HG03565 (cell line): Measurements from ENCODE around the gene TRIO.

Experiments used
- ATAC-seq: cut with Tn5 transposase; IDR thresholded peaks from one replicate; pipeline ENCODE4 v1.9.1; 2021; ENCODE audit warnings: mild to moderate bottlenecking, moderate library complexity; ENCODE audit not compliant: unreplicated experiment

The TRIO gene

GRCh38 chr5:14165375-14166106 lies 22.4 kb downstream of the TRIO start:
- ATAC-seq: no peak

GRCh38 chr5:14166437-14166836 lies 23.3 kb downstream of the TRIO start:
- no peak for ATAC-seq

- ATAC-seq: peak; percentile 21
Observed at GRCh38 chr5:14167211-14167845, 24.2 kb downstream of the TRIO start.

- peak; percentile 35 for ATAC-seq
Observed at GRCh38 chr5:14168144-14168792, 25.1 kb downstream of the TRIO start.

GRCh38 chr5:14168793-14169262 lies 25.7 kb downstream of the TRIO start:
- no peak for ATAC-seq

- no peak for ATAC-seq
Observed at GRCh38 chr5:14171046-14171445, 27.9 kb downstream of the TRIO start.

- ATAC-seq: no peak
Observed at GRCh38 chr5:14171621-14172020, 28.5 kb downstream of the TRIO start.

GRCh38 chr5:14172149-14172795 lies 29.1 kb downstream of the TRIO start:
- peak; percentile 46 for ATAC-seq

- peak; percentile 3 for ATAC-seq
Observed at GRCh38 chr5:14173377-14174229, 30.5 kb downstream of the TRIO start.

- peak; percentile 26 for ATAC-seq
Observed at GRCh38 chr5:14174230-14174636, 31.1 kb downstream of the TRIO start.

- no peak for ATAC-seq
Observed at GRCh38 chr5:14175381-14175780, 32.2 kb downstream of the TRIO start.

GRCh38 chr5:14176888-14177287 lies 33.7 kb downstream of the TRIO start:
- no peak for ATAC-seq

- no peak for ATAC-seq
Observed at GRCh38 chr5:14177634-14178033, 34.5 kb downstream of the TRIO start.

- ATAC-seq: no peak
Observed at GRCh38 chr5:14178091-14178490, 34.9 kb downstream of the TRIO start.

- ATAC-seq: no peak
Observed at GRCh38 chr5:14178671-14179211, 35.6 kb downstream of the TRIO start.

GRCh38 chr5:14179446-14179845 lies 36.3 kb downstream of the TRIO start:
- ATAC-seq: no peak

- no peak for ATAC-seq
Observed at GRCh38 chr5:14180437-14180836, 37.3 kb downstream of the TRIO start.

- ATAC-seq: no peak
Observed at GRCh38 chr5:14181299-14181968, 38.3 kb downstream of the TRIO start.

- no peak for ATAC-seq
Observed at GRCh38 chr5:14182761-14183160, 39.6 kb downstream of the TRIO start.
